NOMO-1 treated with DMSO at 0.1 percent for 48 hours (cell line): ENCODE data around the gene PDE6A.

Experiments used
- DNase-seq: peaks from one replicate; lab custom pipeline; 2025; ENCODE audit not compliant: unreplicated experiment; lab: John Stamatoyannopoulos, UW

Gene PDE6A

GRCh38 chr5:149820536-149821510 lies 123.8 kb downstream of the PDE6A start:
- DNase-seq = no peak

- DNase-seq = no peak
These were observed 124.6 kb downstream of the PDE6A start for GRCh38 chr5:149820012-149820411.

GRCh38 chr5:149818116-149818515 lies 126.5 kb downstream of the PDE6A start:
- no peak for DNase-seq

- no peak for DNase-seq
These were observed 127.0 kb downstream of the PDE6A start for GRCh38 chr5:149817539-149818060.

GRCh38 chr5:149816661-149817060 lies 127.9 kb downstream of the PDE6A start:
- no peak for DNase-seq

DNA sequence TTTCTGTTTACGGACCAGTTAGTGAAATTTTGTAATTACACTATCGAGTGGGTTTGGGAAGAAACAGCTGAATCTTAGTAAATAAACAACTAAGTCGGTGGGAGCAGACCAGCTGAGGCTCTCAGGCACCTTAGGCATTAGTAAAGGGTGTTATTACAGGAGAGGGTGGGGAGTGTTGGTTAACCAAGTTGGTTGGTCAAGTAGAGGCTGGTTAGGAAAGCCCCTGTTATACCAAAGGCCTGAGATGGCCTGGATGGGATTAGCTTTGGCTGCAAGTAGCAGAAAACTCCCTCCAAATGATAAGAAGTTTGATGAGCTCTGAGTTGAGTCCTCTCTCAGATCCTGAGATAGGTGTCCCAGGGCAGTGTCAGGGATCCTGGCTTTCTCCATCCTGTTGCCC lies 133.1 kb downstream of the PDE6A start:
- no peak for DNase-seq

DNA sequence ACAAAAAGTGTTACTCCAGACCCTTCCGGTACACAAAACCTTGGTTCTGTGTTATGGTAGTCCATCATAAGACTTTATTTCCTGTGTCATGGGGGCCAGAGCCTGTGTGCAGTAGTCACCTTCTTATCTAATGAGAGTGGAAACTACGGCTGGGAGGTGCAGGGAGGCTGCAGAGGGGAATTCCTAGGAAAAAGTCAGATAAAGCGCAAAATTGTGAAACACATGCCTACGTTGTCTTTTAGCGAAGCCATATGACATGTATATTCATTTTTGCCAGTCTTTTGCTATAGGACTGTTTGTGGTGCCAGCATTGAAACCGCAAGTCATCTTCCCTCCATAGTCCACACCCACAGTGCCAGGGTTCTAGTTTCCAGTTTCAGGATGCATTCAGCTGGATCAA lies 133.7 kb downstream of the PDE6A start:
- no peak for DNase-seq

DNA sequence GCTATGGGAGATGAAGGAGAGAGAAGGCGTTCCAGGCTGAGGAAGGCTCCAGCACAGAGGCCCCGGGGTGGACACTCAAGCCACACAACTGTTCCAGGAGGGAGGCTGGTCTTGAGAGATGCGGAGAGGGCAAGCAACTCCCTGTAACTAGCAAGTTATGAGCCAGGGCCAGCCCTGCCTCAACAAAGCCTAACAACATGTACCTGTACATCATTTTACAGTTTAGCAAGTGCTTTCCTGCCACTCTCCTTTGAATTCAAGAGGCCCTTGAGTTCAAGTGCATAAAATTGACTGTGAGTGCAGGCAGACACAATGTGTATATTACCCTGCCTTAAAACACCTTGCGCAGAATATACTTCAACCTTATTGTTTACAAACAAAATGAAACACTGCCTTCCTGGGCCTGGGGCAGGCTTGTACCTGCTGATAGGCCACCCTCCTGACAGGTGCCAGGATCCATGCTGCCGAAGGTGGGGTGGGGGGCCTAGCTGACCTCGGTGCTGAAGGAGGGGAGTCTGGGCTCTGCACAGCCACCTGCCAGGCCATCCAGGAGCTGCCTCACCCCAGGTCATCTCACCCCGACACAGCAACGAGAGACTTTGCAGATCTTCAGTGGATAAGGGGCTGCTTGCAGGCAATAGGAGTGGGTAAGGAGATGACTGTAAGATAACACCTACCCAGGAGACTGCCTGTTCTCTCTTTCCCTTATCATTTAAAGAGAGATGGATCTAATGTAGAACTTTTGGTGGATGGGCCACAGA lies 134.5 kb downstream of the PDE6A start:
- no peak for DNase-seq

DNA sequence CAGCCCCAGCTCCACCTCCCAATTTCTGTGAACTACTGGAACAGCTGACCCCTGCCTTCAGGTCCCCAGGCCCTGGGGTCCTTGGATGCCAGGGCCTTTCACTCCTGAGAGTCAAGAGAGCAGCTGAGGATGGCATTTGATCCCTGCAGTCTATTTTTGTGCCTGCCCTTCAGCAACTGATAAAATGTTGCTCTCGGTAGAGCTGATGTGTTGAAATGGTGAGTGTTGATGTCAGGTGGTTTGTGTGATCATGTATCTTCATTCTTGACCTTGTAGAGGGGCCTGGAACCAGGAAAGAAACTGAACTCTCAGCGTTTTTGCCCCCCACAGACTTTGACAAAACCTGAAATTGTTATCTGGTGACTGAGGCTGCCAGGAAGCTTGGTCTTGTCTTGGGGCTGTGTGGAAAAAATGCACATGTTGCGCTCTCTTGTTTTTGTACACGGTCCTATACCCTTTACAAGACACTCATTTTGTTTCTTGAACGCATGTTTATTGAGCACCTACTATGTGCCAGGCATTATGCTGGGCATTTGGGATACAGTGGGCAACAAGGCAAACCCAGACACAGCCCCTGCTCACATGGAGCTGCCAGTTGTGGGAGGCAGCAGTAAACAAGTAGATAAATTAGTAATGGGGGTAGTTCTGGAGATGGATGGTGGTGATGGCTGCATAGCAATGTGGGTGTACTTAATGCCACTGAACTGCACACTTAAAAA lies 136.2 kb downstream of the PDE6A start:
- DNase-seq = no peak
